HFFc6 (cell line): Measurements from ENCODE around the gene LIPC. TPM values are rescaled to one million over a fixed set of nuclear protein-coding genes. Genes with fewer than 3 reads are reported as not detected.

Source experiments
- DNase-seq: peaks from one replicate; pipeline ENCODE4 v3.0.0-alpha.2; 2018
- H3K27ac Mint-ChIP-seq: 2 replicates; pipeline ENCODE4 v1.8.0; 2020; ENCODE audit warnings: mild to moderate bottlenecking, mixed read lengths
- H3K27me3 Mint-ChIP-seq: 2 replicates; pipeline ENCODE4 v1.8.0; 2021; ENCODE audit warnings: mild to moderate bottlenecking, moderate library complexity, mixed read lengths; ENCODE audit not compliant: insufficient read depth
- H3K36me3 Mint-ChIP-seq: 2 replicates; pipeline ENCODE4 v1.8.0; 2021; ENCODE audit warnings: low read depth, mixed read lengths
- H3K4me1 Mint-ChIP-seq: 2 replicates; pipeline ENCODE4 v1.8.0; 2020; ENCODE audit warnings: low read depth, mixed read lengths
- H3K4me3 Mint-ChIP-seq: 2 replicates; pipeline ENCODE4 v1.8.0; 2020; ENCODE audit warnings: mild to moderate bottlenecking, moderate library complexity, mixed read lengths
- H3K9me3 Mint-ChIP-seq: 2 replicates; pipeline ENCODE4 v1.8.0; 2020; ENCODE audit warnings: mild to moderate bottlenecking, mixed read lengths
- CTCF ChIP-seq: fragments of 200-600 bp; sonication (generic); IDR thresholded peaks from 2 replicates; pipeline ENCODE4 v1.5.0; 2021; ENCODE audit warnings: antibody characterized with exemption, mild to moderate bottlenecking
- total RNA-seq, 6 experiments: library from RNA; stranded (reverse); fragmentation: NEBNext Ultra II Directional; extraction: Animal tissue kit (Norgen Biotek cat#: 25700); gene quantifications; 2 replicates in 1 of 6; 3 replicates in 5 of 6; pipeline ENCODE4 v1.2.3, GENCODE V29; 2021

The LIPC gene
- total RNA-seq, 6 experiments from 2014 or later = not detected

DNA sequence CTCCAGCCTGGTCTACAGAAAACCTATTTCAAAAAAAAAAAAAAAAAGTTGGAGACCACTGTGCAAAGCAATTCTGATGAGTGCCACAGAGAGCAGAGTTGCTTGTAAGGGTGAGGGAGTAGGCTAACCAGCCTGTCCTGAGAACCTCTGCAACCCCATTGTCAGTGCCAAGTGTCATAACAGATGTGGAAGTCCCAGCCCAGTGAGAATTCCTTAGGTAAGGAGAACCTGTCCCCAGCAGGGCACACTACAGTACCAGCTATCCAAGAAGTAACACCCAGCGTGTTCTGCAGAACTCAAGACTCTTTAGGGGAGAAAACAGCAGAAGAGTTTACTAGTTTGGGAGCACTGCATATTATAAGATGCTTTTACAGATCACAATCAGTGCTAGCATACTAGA, 156.3 kb downstream of the LIPC start:
- Mint-ChIP-seq H3K27ac (no peak overlapping the region), H3K4me3 (no peak overlapping the region), H3K27me3 (peaks cover 4% of the 10 kb centered on the region), H3K9me3 (peaks cover 14% of the 10 kb centered on the region), H3K36me3 (peaks cover 21% of the 10 kb centered on the region), H3K4me1 (peaks cover 6% of the 10 kb centered on the region; the same call in 1 of the 2 replicates)
- TF ChIP-seq CTCF = no peak
- DNase-seq = no peak

GRCh38 chr15:58589047-58589446, 157.3 kb downstream of the LIPC start:
- peaks cover 4% of the 10 kb centered on the region for H3K27me3 Mint-ChIP-seq
- peaks cover 21% of the 10 kb centered on the region for H3K36me3 Mint-ChIP-seq
- peaks cover 5% of the 10 kb centered on the region for H3K9me3 Mint-ChIP-seq
- DNase-seq = no peak
- H3K27ac Mint-ChIP-seq = no peak overlapping the region
- no peak overlapping the region for H3K4me3 Mint-ChIP-seq
- peaks cover 6% of the 10 kb centered on the region; the same call in 1 of the 2 replicates for H3K4me1 Mint-ChIP-seq
- TF ChIP-seq CTCF = no peak

DNA sequence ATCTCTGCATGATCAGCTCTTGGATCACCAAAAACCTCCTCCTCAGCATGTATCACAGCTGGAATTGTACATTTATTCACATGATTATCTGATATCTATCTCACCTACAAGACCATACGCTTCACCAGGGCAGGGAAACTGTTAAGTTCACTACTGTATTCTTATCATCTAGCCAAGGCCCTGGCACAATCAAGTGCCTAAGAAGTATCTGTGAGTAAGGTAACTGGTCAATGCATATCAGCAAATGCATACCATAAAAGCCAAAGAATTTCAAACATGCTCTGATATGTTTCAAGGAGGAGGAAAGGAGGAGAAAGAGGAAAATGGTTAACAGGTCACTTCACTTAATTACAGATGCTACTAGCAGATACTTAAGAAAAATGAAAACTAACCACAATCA, 158.4 kb downstream of the LIPC start:
- TF ChIP-seq CTCF = no peak
- Mint-ChIP-seq H3K4me3 (no peak overlapping the region), H3K27me3 (no peaks in the 10 kb centered on the region; the same call in none of the 2 replicates), H3K4me1 (peaks cover 6% of the 10 kb centered on the region; the same call in 1 of the 2 replicates), H3K36me3 (peaks cover 17% of the 10 kb centered on the region), H3K9me3 (no peaks in the 10 kb centered on the region), H3K27ac (no peak overlapping the region)
- no peak for DNase-seq

DNA sequence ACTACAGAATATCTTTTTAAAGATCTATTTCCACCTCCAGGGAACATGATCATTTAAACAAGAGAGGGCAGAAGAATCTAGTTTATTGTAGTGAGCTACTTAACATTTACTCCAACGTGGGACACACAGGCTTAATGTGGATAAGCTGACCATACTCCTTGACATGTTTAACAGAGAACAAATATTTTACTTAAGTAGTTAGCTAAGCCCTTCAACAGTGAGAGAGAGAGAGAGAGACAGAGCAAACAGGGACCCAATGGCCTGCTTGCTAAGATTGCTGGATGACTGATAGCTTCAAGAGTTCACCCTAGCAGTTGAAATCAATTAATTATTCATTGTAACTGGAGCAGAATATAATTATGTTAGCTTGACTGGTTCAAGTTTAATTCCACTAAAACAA, 159.1 kb downstream of the LIPC start:
- H3K4me1 Mint-ChIP-seq = peaks cover 6% of the 10 kb centered on the region; the same call in 1 of the 2 replicates
- H3K36me3 Mint-ChIP-seq = peaks cover 17% of the 10 kb centered on the region
- no peaks in the 10 kb centered on the region; the same call in none of the 2 replicates for H3K27me3 Mint-ChIP-seq
- no peak overlapping the region for H3K27ac Mint-ChIP-seq
- no peak for TF ChIP-seq CTCF
- H3K9me3 Mint-ChIP-seq = no peaks in the 10 kb centered on the region
- H3K4me3 Mint-ChIP-seq = no peak overlapping the region
- no peak for DNase-seq

- no peak for DNase-seq
- Mint-ChIP-seq H3K27me3 (no peaks in the 10 kb centered on the region), H3K9me3 (no peaks in the 10 kb centered on the region), H3K27ac (no peak overlapping the region), H3K4me1 (peaks cover 6% of the 10 kb centered on the region; the same call in 1 of the 2 replicates), H3K4me3 (no peak overlapping the region), H3K36me3 (peaks cover 27% of the 10 kb centered on the region)
- TF ChIP-seq CTCF = no peak
Measured at GRCh38 chr15:58593870-58594269, 162.1 kb downstream of the LIPC start.

DNA sequence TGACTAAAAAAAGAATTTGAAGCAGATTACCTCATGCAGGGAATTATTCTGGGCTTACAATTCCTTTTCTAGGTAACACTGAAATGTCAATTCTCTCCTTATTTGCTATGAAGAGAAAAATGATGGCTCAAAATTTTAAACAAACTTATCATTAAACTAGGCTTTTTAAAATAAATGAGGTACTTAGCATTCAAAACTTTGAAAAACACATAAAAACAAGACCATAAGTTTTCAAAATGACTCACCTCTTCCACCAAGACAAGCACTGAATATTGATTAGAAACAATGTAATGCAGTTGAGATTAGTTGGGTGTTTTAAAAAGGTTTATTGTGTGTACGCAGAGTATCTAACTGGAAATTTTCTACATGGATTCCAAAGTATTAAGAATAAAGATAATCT, 163.1 kb downstream of the LIPC start:
- no peak for DNase-seq
- Mint-ChIP-seq H3K4me1 (peaks cover 6% of the 10 kb centered on the region; the same call in 1 of the 2 replicates), H3K36me3 (peaks cover 32% of the 10 kb centered on the region), H3K27me3 (no peaks in the 10 kb centered on the region), H3K9me3 (no peaks in the 10 kb centered on the region), H3K4me3 (no peak overlapping the region), H3K27ac (no peak overlapping the region)
- TF ChIP-seq CTCF = no peak
